ENCODE measurements around the gene A1BG. TPM values are rescaled to one million over a fixed set of nuclear protein-coding genes. Genes with fewer than 3 reads are reported as not detected.

A1BG gene
- total RNA-seq, 2 donors from 2014 or later: 1.9 to 10.0 TPM

- Histone ChIP-seq H3K27me3 (replicated peaks; ENCODE audit: insufficient read depth) (no peaks in the 10 kb centered on the region), H3K9me3 (no peaks in the 10 kb centered on the region), H3K27ac (no peak overlapping the region), H3K4me1 (ENCODE audit: control insufficient read depth in 1 of 2, low read depth in 2 of 2) (peaks cover 7 to 9% of the 10 kb centered on the region in 2 donors), H3K36me3 (peaks cover 35% of the 10 kb centered on the region), H3K4me3 (no peak overlapping the region)
- DNase-seq (ENCODE audit: low spot score): no peak
- no peak for TF ChIP-seq CTCF (IDR thresholded peaks at IDR 0.05)
- ATAC-seq (ENCODE audit: insufficient number of reproducible peaks, low FRiP score, low read depth): no peak
Measured at GRCh38 chr19:58395979-58396627, 42.8 kb upstream of the A1BG start.

GRCh38 chr19:58395220-58395978 is 42.1 kb upstream of the A1BG start, which contains the start of gene RNF225:
Gene RNF225 (plus strand): TSS chr19:58395656. CDS start chr19:58396090, 434 bp downstream.
- no peaks in the 10 kb centered on the region for H3K27me3 ChIP-seq (replicated peaks; ENCODE audit: insufficient read depth)
- DNase-seq (ENCODE audit: low spot score): no peak
- no peak within 1 kb of the TSS for H3K27ac ChIP-seq
- peaks cover 38% of the 10 kb centered on the region for H3K36me3 ChIP-seq
- H3K4me3 ChIP-seq: no peak within 1 kb of the TSS
- peaks cover 2 to 4% of the 10 kb centered on the region in 2 donors for H3K4me1 ChIP-seq (ENCODE audit: control insufficient read depth in 1 of 2, low read depth in 2 of 2)
- TF ChIP-seq CTCF (IDR thresholded peaks at IDR 0.05): no peak
- no peak for ATAC-seq (ENCODE audit: insufficient number of reproducible peaks, low FRiP score, low read depth)
- no peaks in the 10 kb centered on the region for H3K9me3 ChIP-seq

- ATAC-seq (ENCODE audit: insufficient number of reproducible peaks, low FRiP score, low read depth): no peak
- H3K27ac ChIP-seq: no peak overlapping the region
- no peaks in the 10 kb centered on the region for H3K9me3 ChIP-seq
- peaks cover 38% of the 10 kb centered on the region for H3K36me3 ChIP-seq
- no peak for TF ChIP-seq CTCF (IDR thresholded peaks at IDR 0.05)
- DNase-seq (ENCODE audit: low spot score): no peak
- H3K4me1 ChIP-seq (ENCODE audit: control insufficient read depth in 1 of 2, low read depth in 2 of 2): no peaks in the 10 kb centered on the region
- no peaks in the 10 kb centered on the region for H3K27me3 ChIP-seq (replicated peaks; ENCODE audit: insufficient read depth)
- H3K4me3 ChIP-seq: no peak overlapping the region
Measured at GRCh38 chr19:58394821-58395219, 41.5 kb upstream of the A1BG start.

GRCh38 chr19:58393725-58394033 is 40.4 kb upstream of the A1BG start:
- no peaks in the 10 kb centered on the region for H3K9me3 ChIP-seq
- no peak overlapping the region for H3K27ac ChIP-seq
- H3K27me3 ChIP-seq (replicated peaks; ENCODE audit: insufficient read depth): no peaks in the 10 kb centered on the region
- DNase-seq (ENCODE audit: low spot score) (no peak), ATAC-seq (ENCODE audit: insufficient number of reproducible peaks, low FRiP score, low read depth) (no peak)
- no peak for TF ChIP-seq CTCF (IDR thresholded peaks at IDR 0.05)
- H3K4me1 ChIP-seq (ENCODE audit: control insufficient read depth in 1 of 2, low read depth in 2 of 2): peaks cover 0 to 6% of the 10 kb centered on the region in 2 donors
- peaks cover 41% of the 10 kb centered on the region for H3K36me3 ChIP-seq
- no peak overlapping the region for H3K4me3 ChIP-seq

GRCh38 chr19:58392945-58393724 is 39.8 kb upstream of the A1BG start:
- ATAC-seq (ENCODE audit: insufficient number of reproducible peaks, low FRiP score, low read depth): no peak
- H3K27ac ChIP-seq: no peak overlapping the region
- peaks cover 42% of the 10 kb centered on the region for H3K36me3 ChIP-seq
- DNase-seq (ENCODE audit: low spot score): no peak
- H3K9me3 ChIP-seq: no peaks in the 10 kb centered on the region
- no peak overlapping the region for H3K4me3 ChIP-seq
- peaks cover 0 to 11% of the 10 kb centered on the region in 2 donors for H3K4me1 ChIP-seq (ENCODE audit: control insufficient read depth in 1 of 2, low read depth in 2 of 2)
- no peaks in the 10 kb centered on the region for H3K27me3 ChIP-seq (replicated peaks; ENCODE audit: insufficient read depth)
- no peak for TF ChIP-seq CTCF (IDR thresholded peaks at IDR 0.05)
